ENCODE data around the gene LEF1.

Gene LEF1

DNA sequence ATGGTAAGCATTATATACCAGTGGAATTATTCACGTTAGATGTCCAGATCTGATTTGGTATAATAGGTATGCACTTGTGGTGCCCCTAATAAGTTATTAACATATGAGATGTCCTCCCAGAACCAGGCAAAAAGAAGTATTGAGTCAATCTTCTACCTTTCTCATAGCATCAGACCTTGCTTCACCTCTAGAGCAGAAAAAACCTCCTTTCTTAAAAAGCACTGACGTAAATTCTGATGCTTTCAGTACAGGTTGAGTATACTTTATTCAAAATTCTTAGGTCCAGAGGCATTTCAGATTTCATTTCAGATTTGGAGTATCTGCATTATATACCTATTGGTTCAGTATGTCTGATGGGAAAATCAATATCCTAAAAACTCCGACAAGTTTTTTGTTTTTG lies 22.4 kb downstream of the LEF1 start:
- DNase-seq: no peak

DNA sequence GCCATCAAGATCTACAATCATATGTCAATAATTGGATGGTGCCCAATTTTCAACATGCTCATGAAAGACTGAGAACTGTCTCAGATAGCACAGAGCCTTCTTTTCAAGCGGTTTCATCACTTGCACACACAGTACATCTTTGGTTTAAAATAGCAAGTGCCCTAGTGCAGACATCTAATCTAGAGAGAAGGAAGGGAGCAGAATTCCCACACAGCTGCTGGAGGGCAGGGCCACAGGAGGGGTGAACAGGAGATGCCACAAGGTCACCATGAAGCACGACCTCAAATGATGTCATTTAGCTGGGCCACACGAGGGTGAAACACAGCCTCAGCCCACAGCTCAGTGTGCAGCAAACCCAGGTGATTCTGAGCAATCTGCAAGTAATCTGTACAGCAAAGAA lies 24.3 kb downstream of the LEF1 start:
- DNase-seq: no peak

DNA sequence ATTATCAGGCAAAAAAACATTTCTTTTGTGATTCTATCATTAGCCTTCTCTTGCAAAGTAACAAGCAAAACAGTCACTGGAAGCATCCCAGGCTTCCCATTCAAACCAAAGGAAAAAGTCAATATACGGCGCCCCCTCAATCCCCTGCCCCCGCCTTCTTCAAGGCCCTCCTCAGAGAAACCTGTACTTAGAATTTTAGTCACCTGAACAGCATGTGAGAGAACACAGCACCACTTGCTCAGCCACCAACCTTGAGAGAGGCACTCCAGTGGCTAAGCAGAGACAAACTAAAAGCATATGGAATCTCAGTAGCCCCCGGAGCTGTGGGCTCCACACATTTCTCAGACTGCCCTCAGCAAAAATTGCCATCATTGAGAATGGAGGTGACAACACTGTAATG lies 25.2 kb downstream of the LEF1 start:
- DNase-seq: no peak

DNA sequence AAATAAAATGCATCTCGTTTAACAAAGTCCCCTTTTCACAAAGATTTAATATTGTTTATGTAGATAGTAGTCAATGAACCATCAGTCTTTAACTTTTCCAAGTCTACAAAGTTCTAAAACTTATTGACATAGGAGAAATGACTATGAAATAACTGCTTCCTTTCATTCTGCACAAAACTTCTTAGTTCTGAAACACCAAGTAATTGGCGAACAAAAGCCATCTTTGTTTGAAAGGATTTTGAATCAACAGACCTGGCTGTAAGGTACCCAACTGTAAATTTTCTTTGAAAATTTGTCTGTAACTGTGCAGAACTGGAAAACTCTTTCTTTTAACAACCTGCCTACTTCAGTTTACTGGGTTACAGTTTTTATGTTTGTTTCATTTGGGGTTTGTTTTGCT lies 25.9 kb downstream of the LEF1 start:
- DNase-seq: no peak

DNA sequence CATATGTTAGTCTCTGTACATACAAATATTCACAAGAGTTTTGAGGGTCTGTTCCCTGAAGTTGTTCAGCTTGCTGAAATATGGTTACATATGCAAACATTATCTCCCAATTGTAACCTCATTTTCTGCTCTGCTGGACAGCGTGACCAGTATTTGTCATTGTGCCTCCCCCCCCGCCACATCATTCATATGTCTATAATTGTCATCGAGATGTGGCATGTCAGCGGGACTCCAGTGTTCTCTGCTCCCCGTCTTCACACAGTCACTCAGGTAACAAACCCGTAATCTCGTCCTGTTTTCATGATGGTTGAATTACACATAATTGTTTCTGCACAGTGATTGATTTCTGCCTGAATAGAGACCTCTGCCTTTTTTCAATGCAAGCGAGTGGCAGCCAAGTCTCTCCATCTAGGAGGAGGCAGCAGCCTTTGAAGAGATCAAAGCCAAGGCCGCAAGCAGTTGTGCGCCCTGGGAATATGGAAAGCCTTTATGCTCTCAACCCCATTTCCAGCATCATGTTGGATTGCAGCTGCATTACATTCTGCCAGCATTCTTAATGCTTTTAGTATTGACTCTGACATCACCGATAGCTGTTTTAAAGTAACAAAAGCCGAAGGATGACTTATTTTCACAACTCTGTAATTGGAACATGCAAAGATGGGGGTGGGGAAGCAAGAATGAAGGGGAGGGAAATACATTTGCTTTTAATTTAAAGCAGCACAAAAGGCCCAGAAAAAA lies 27.4 kb downstream of the LEF1 start:
- DNase-seq: no peak

DNA sequence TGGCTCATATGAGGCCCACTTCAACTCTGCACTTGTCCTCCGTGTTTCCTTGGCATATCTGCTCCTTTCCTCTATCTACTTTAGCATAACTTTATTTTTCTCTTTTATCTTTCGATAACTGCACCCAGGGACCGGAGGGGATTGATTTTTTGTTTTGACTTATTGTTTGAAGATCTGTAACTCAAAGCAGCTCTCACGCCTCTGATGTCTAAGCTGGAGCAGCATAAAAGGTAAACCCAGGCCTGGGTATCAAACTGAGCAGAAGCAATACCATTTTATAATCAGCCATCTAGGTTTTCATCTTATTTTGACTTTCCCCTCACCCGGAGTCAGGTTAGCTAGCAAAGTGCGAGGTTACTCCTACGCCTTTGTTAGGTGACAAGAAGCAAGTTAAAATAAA lies 28.4 kb downstream of the LEF1 start:
- DNase-seq: no peak

DNA sequence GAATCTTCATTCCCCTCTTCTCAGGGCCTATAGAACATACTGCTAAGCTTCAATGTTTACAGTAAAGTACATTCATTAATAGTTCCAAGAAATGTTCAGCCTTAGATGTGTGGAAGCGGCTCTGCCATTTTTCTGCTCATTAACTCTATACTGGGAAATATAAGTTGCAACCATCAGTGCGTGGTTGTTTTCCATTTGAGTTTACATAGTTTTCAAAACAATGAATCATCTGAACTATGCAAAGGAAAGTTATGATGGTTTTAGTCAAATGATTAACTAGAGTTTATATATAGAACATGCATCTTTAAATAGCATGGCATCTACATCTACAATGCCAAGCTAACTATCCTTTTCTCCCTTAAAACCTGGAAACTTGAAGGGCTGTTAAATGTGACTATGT lies 29.6 kb downstream of the LEF1 start:
- DNase-seq: no peak

DNA sequence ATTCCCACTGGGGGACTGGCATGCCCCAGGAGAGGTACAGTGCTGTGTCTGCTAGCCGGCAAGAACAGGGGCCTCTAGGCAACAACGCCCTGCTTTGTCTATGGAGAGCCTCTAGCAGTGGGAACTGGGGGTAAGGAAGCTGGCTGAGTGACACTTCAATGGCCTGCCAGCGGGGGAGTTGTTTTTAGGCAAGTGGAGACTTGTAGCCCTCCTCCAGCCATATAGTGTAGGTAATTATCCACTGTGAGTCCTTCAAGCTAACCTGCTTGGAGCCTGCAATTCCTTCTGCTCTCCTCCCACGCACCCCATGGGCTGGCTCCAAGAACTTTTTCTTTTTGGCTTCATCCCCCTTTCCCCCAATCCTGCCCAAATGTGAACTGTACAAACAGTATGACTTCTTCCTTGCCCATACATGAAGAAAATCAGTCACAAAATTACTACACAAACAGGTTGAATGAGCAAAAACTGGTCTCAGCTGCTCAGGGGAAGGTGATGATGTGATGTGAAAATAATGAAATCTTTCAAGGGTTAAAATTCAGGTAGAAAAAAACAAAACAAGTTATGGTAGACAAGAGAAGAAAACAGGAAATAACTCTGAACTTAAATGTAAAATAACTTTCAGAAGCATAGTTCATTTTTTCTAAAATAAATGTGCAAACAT lies 33.1 kb downstream of the LEF1 start:
- DNase-seq: no peak

DNA sequence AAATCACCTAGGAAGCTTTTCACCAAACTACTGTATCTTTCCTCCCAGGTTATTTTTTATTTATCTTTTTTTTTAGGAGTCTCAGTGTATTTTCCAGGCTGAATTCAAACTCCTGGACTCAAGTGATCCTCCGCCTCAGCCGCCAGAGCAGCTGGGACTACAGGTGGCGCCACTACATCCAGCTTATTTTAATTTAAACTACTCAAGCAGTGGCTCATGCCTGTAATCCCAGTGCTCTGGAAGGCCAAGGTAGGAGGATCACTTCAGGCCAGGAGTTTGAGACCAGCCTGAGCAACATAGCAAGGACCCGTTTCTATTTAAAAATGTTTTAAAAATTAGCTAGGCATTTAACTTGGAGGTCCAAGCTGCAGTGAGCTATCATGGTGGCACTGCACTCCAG lies 37.8 kb downstream of the LEF1 start:
- no peak for DNase-seq

DNA sequence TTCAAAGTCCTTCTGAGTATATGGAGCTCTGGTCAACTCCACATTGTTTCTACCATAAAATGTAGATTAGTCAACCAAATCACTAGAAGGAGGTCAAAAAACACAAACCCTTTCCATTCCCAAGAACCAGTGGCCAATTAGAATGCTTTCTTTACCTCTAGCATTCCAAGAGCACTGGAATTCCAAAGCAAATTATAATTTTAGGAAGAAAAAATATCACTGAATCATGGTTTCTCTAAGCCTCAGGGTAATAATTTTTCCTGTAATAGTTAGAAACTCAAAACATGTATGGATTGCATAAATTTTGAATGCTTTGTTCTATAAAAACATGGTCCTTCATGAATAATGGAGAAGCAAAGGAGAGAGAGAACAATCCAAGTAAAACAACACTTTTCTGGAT lies 39.5 kb downstream of the LEF1 start:
- DNase-seq: no peak

DNA sequence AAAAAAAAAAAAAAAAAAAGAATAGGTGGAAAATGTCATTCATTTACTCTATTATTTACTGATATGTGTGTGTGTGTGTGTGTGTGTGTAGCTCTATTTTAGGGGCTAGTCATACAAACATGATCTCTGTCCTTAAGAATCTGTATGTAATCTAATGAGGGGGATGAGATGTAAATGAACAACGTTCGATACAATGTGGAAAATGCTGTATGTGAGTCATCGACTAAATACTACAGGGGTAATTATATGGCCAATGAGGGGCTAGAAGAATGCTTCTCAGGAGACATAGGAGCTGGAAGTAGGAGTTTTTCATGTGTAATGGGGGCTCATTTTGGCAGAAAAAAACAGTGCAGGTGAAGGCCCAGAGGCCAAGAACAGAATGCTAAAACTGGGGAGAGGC lies 41.9 kb downstream of the LEF1 start:
- no peak for DNase-seq

DNA sequence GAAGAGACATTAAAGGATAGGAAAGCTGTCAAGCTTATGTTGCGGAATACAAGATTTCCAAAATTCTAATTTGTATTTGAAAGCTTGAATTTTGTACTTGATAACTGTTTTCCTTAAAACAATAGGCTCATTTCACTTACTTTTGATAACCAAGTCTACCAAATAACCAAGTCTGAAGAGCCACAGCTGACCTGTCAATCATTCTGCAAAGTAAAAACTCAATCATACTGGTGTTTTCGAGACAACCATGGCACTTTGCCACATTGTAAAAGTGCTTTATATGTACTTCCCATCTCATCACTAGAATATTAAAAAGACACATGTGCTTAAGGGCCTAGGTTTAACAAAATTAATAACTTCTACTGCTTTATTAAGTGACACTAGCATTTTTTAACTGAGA lies 47.9 kb downstream of the LEF1 start:
- DNase-seq: no peak

DNA sequence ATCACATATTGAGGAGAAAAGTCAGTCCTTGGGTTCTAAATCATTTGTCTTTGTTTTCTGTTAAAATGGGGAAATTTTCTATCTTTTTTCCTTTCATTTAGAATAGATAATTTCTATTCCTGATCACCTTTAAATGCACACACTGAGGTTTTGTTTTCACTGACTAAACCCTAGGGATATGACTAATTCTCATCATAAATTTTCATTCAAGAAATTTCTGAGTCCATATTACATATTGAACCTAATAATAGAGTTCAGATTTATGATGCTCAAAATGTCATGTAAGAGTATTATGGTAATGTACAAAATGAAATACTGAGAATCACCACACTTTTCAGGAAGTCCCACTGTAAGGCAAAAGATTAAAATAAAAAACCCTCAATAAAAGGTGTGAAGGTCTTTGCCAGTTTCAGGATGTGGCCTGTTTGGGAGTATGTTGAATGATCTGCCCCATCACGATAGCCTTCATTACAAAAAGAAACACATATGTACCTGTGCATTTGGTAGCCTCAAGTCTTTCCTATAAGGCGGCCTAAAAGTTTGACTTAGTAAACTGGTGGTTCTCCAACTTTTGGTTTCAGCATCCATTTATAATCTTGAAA lies 49.4 kb downstream of the LEF1 start:
- no peak for DNase-seq

DNA sequence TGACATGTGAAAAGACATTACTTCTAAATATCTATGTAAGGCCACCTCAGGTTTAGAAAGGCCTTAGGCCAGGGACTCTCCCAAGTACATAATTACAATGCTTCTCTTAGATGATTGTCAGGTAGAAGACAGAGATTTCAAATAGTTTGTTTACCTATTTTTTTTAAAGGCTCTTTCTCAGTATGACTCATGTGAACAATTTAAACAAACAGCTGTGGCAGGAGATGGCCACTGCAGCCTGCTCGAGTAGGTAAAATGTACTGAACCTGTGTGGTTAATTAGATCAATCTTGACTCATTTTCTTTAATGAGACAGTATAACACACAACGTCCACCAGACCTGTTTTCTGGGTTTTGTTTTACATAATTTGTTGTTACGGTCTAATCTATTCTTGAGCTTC lies 50.2 kb downstream of the LEF1 start:
- DNase-seq: no peak

DNA sequence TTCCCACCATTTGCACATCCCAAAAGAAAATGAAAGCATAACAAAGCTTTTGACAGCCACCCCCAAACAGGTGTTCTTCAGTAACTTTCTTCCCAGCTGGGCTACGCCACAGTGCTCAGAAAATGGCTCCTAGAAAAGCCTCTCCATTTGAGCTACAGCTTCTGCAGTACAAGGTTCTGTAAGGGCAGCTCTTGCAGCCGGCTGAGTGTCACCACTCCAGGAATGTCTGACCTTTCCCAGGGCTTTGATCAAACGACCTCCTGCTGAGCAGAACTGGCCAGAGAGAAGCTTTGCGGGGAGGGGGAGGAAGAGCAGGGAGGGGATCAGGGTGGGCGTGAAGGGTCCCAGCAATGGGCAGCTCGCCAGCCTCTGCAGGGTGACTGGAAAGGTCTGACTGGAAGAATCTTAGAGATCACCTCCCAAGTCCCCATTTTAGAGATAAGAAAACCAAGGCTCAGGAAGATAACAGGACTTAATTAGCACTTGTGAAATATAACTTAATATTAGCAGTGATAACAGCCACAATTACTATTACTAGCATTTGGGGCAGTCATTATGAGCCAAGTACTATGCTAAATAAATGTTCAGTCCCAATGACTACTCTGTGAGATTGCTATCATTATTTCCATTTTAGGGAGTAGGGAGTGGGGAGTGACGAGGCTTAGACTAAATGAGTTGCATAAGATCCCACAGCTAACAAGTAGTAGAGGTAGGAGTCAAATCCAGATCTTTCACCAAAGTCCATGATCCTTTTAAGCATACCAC lies 51.1 kb downstream of the LEF1 start:
- DNase-seq: no peak

DNA sequence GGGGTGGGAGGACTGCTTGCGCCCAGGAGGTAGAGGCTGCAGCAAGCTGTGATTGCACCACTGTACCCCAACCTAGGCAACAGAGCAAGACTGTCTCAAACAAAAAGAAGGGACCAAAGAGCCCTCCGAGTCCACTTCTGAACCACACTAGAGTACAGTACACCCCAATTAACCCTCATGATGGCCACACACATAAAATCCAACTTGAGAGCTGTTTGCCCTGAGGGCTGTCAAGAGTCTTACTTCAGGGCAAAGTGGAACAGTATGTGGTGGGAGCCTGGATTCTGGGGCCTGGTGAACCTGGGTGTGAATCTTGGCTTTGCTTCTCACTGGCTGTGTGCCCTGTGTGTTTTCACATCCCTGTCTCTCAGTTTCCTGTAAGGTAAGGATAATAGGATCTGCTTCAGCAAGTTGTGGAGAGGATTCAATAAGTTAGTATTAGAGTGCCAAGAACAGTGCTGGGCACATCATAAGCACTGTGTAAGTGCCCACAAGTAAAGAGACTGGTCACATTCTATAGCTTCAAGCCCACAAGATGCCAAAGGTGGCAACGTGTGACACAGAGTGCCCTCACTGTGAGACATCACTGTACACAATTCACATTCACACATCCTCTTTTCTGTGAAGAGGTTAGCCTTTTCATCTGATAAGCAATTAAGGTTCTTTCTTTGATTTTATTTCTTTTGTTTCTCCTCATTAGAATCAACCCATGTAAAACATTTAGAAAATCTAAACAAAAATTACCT lies 52.1 kb downstream of the LEF1 start:
- no peak for DNase-seq

DNA sequence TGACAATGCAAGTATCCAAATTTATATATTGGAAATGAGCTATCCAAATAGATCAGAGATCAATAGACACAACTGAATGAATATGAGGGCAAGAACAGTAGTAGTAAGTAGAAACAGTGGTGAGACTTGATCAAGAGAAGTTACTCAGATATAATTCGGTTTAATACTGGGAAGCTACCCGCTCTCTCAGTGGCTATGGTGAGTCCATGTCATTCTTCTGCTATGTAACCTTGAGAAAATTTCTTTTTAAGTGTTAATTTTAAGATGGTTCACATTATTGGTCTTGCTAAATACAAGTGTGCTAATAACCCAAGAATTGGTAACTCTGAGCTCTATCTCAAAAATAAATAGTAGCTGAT lies 53.6 kb downstream of the LEF1 start:
- no peak for DNase-seq

DNA sequence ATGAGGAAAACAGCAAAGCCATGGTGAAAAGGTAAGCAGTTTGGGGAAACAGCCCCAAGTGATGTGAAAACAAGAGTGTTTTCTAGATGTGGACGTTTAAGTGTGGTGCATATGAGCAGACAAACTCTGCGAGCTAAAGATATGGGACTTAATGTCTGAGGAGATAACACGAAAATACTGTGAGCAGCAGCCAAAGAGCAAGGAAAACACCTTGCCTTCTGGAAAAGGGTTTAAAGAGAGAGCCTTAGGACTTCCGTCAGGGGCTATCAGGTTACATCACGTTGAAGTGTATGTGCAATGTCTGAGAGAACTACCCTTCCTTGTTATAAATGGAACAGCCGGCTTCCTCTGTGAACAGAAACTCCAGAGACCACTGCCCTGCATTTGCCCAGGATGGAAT lies 54.2 kb downstream of the LEF1 start:
- no peak for DNase-seq

DNA sequence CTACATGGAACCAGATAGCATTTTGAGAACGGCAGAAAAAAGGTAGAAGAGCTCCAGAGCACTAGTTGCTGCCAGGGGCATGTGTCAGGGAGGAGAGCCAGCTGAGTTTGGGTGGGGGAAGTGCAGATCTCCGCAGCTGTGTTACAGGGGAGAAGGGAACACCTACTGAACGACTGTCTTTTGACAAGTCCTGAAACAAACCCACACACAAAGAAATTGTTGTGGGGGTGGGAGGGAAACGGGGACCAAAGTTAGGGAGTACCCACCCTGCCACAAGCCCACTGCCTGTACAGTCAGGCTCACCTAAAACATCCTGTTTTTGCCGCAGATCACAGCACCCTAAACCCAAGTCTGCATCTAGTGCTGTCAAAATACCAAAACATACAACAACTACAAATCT lies 55.5 kb downstream of the LEF1 start:
- no peak for DNase-seq

DNA sequence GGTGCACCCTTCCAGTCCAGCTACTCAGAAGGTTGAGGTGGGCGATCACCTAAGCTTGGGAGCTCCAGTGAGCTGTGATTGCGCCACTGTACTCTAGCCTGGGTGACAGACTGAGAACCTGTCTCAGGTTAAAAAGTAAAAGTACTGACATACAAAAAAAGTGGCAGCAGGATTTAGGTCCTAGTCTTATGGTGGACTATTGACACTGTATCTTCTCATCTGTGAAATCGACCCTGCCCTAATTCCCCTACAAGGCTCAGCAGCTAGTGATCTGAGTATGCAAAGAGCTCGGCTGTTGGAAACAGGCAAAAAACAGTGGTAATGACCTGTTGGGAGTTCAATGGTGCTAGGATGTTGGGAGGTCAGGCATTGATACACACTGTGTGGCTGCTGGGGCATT lies 57.0 kb downstream of the LEF1 start:
- DNase-seq: no peak

DNA sequence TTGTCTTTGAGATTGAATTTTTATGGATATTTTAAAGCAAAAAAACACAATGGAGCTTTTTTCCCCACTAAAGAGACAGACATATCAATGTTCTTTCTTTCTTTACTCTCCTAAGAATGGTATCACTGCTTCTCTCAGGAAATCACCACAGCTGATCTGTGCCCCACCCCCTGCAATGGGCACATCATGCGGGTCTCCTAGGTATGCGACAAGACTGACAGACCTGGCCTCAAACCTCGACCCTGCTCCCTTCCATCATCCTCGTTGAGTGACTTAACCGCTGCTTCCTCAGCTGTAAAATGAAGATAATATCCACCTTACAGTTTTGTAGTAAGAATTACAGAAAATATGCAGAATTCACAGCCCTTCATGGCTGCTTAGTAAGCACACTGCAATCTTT lies 58.3 kb downstream of the LEF1 start:
- no peak for DNase-seq

DNA sequence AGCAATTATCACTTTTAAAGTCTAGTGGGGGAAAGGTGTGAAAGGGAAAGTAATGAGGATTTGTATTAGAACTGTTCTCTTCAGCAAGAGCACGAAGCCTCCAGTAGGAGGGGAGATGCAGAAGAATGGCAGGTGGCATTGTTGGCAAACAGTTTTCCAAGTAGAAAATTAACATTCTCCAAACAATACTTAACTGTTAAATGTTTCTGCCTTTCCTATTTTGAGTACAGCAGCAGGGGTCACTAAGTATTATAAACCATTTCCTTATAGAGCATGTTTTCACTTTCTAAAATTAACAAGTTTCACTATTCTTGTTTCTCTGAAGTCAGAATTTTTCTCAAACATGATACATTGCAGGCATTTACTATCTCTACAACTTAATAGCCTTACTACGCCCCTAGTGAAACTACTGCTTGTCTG lies 58.7 kb downstream of the LEF1 start:
- no peak for DNase-seq

DNA sequence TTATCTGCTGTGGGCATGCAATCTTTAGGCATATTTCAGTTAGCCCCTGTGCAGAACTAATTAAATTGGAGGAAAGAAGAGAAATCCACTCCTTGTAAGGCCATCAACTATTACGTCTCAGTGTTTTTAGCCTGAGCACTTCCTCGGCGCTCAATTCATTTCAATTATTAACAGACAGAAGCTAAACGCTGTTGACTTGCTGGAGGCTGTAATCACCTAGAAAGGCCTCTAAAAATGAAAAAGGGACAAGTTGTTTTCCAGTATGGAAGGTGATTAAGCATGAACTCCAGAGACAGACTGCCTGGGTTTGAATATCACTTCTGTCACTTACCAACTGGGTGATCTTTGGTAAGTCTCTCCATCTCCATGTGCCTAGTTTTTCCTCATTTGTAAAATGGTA lies 59.6 kb downstream of the LEF1 start:
- no peak for DNase-seq
